Activated CD4-positive, alpha-beta T cell treated with anti-CD3 and anti-CD28 coated beads for 36 hours (primary cell): ENCODE measurements around the gene ABCB4. TPM values are rescaled to one million over a fixed set of nuclear protein-coding genes. Genes with fewer than 3 reads are reported as not detected.
A peak's percentile ranks its signal among the peaks of the same experiment; 100 is the strongest.

ENCODE experiments used
- ATAC-seq: fragments of 200-7000 bp; cut with Tn5 transposase; one replicate; pipeline ENCODE4 v1.10.0; 2021; ENCODE audit warnings: mild to moderate bottlenecking, moderate library complexity
- CTCF ChIA-PET: fragments of 350-600 bp; sonication (Branson Sonifier 250); formaldehyde crosslinking; loops from one replicate; lab custom pipeline; 2021; ENCODE audit warnings: antibody characterized with exemption; lab: Charles Lee
- POLR2A ChIA-PET: fragments of 350-600 bp; sonication (Branson Sonifier 250); formaldehyde crosslinking; loops from one replicate; lab custom pipeline; 2021; ENCODE audit warnings: antibody characterized with exemption, inconsistent platforms; lab: Charles Lee
- DNase-seq: peaks from one replicate; pipeline ENCODE4 v3.0.0-alpha.2; 2020
- H3K27ac Mint-ChIP-seq: one replicate; pipeline ENCODE4 v1.8.0; 2021; ENCODE audit warnings: mixed read lengths
- H3K27me3 Mint-ChIP-seq: one replicate; pipeline ENCODE4 v1.8.0; 2021; ENCODE audit warnings: mixed read lengths
- H3K36me3 Mint-ChIP-seq: one replicate; pipeline ENCODE4 v1.8.0; 2021; ENCODE audit warnings: low read depth, mixed read lengths
- H3K4me1 Mint-ChIP-seq: one replicate; pipeline ENCODE4 v1.8.0; 2021; ENCODE audit warnings: mixed read lengths
- H3K4me3 Mint-ChIP-seq: one replicate; pipeline ENCODE4 v1.8.0; 2021; ENCODE audit warnings: mild to moderate bottlenecking, moderate library complexity, mixed read lengths
- H3K9me3 Mint-ChIP-seq: one replicate; pipeline ENCODE4 v1.8.0; 2021; ENCODE audit warnings: low read depth, mixed read lengths
- intact Hi-C, 2 experiments: fragments of 100-400 bp; cut with DNase I in 1 of 2; cut with micrococcal nuclease in 1 of 2; formaldehyde crosslinking; loops; one replicate each; pipeline versions ENCODE4 v1.14.2 to v1.15.1; 2022 to 2024; cut with DNase I, micrococcal nuclease
- total RNA-seq, 2 experiments: library from RNA; stranded (reverse); gene quantifications; one replicate each; pipeline ENCODE4 v1.2.3, GENCODE V29; 2021

Gene ABCB4
- under 1 TPM in 1 of 2 experiments, not detected in 1; 0.39 TPM for total RNA-seq

- Mint-ChIP-seq H3K27ac (no peak within 1 kb of the TSS), H3K9me3 (no peaks in the 10 kb centered on the region), H3K27me3 (peaks cover 35% of the 10 kb centered on the region), H3K36me3 (no peaks in the 10 kb centered on the region), H3K4me1 (peaks cover 8% of the 10 kb centered on the region), H3K4me3 (peak within 1 kb of the TSS; percentile 29)
- peak; percentile 16 for DNase-seq
- intact Hi-C loops, result no loop called here
- POLR2A ChIA-PET, result no interaction called here
- CTCF ChIA-PET, result no interaction called here
- ATAC-seq, result peak; percentile 23
These were observed at the start of gene ABCB4 for GRCh38 chr7:87475359-87476178. Gene ABCB4 (minus strand): TSS chr7:87475680. CDS start chr7:87475465, 215 bp downstream.

GRCh38 chr7:87518735-87519134, 43.3 kb upstream of the ABCB4 start:
- Mint-ChIP-seq H3K27ac (no peak overlapping the region), H3K36me3 (peaks cover 7% of the 10 kb centered on the region), H3K27me3 (no peaks in the 10 kb centered on the region), H3K9me3 (no peaks in the 10 kb centered on the region), H3K4me1 (no peaks in the 10 kb centered on the region), H3K4me3 (no peak overlapping the region)
- intact Hi-C loops, result no loop called here
- DNase-seq, result no peak
- POLR2A ChIA-PET, result no interaction called here
- CTCF ChIA-PET, result interaction anchor here (0.6 kb wide), 1 partner anchor 38 kb away, joined by 3 read pairs; no protein-coding TSS in a partner anchor
- ATAC-seq, result no peak

GRCh38 chr7:87517891-87518290, 42.4 kb upstream of the ABCB4 start:
- DNase-seq, result no peak
- no peaks in the 10 kb centered on the region for H3K9me3 Mint-ChIP-seq
- intact Hi-C loops, result no loop called here
- no peak overlapping the region for H3K4me3 Mint-ChIP-seq
- ChIA-PET POLR2A (no interaction called here), CTCF (no interaction called here)
- H3K4me1 Mint-ChIP-seq, result no peaks in the 10 kb centered on the region
- peaks cover 7% of the 10 kb centered on the region for H3K36me3 Mint-ChIP-seq
- no peaks in the 10 kb centered on the region for H3K27me3 Mint-ChIP-seq
- no peak overlapping the region for H3K27ac Mint-ChIP-seq
- no peak for ATAC-seq

- no peak for ATAC-seq
- intact Hi-C loops, result no loop called here
- CTCF ChIA-PET, result no interaction called here
- DNase-seq, result no peak
- POLR2A ChIA-PET, result no interaction called here
- Mint-ChIP-seq H3K27me3 (no peaks in the 10 kb centered on the region), H3K9me3 (no peaks in the 10 kb centered on the region), H3K4me1 (no peaks in the 10 kb centered on the region), H3K27ac (no peak overlapping the region), H3K36me3 (peaks cover 7% of the 10 kb centered on the region), H3K4me3 (no peak overlapping the region)
These were observed 41.8 kb upstream of the ABCB4 start for GRCh38 chr7:87517136-87517815.

- peaks cover 2% of the 10 kb centered on the region for H3K4me1 Mint-ChIP-seq
- H3K9me3 Mint-ChIP-seq, result no peaks in the 10 kb centered on the region
- peaks cover 7% of the 10 kb centered on the region for H3K36me3 Mint-ChIP-seq
- CTCF ChIA-PET, result no interaction called here
- DNase-seq, result no peak
- H3K4me3 Mint-ChIP-seq, result no peak overlapping the region
- H3K27me3 Mint-ChIP-seq, result no peaks in the 10 kb centered on the region
- ATAC-seq, result no peak
- POLR2A ChIA-PET, result no interaction called here
- H3K27ac Mint-ChIP-seq, result no peak overlapping the region
- intact Hi-C loops, result no loop called here
These were observed 38.4 kb upstream of the ABCB4 start for GRCh38 chr7:87513735-87514335.

GRCh38 chr7:87512906-87513305, 37.4 kb upstream of the ABCB4 start:
- ATAC-seq, result no peak
- Mint-ChIP-seq H3K36me3 (peaks cover 11% of the 10 kb centered on the region), H3K9me3 (no peaks in the 10 kb centered on the region), H3K4me1 (peaks cover 2% of the 10 kb centered on the region), H3K4me3 (no peak overlapping the region), H3K27ac (no peak overlapping the region), H3K27me3 (no peaks in the 10 kb centered on the region)
- CTCF ChIA-PET, result interaction anchor here (0.7 kb wide), 1 partner anchor 299 kb away, joined by 4 read pairs; no protein-coding TSS in a partner anchor
- POLR2A ChIA-PET, result no interaction called here
- DNase-seq, result no peak
- intact Hi-C loops, result no loop called here

- peaks cover 2% of the 10 kb centered on the region for H3K4me1 Mint-ChIP-seq
- ChIA-PET POLR2A (no interaction called here), CTCF (no interaction called here)
- H3K4me3 Mint-ChIP-seq, result no peak overlapping the region
- no peaks in the 10 kb centered on the region for H3K27me3 Mint-ChIP-seq
- intact Hi-C loops, result no loop called here
- DNase-seq (no peak), ATAC-seq (no peak)
- H3K36me3 Mint-ChIP-seq, result peaks cover 11% of the 10 kb centered on the region
- no peaks in the 10 kb centered on the region for H3K9me3 Mint-ChIP-seq
- H3K27ac Mint-ChIP-seq, result no peak overlapping the region
These were observed 36.0 kb upstream of the ABCB4 start for GRCh38 chr7:87511510-87511909.

- intact Hi-C loops, result no loop called here
- H3K4me3 Mint-ChIP-seq, result no peak overlapping the region
- ATAC-seq (peak; percentile 6), DNase-seq (no peak)
- H3K27me3 Mint-ChIP-seq, result no peaks in the 10 kb centered on the region
- CTCF ChIA-PET, result interaction anchor here (0.6 kb wide), 1 partner anchor 98 kb away, joined by 3 read pairs; no protein-coding TSS in a partner anchor
- POLR2A ChIA-PET, result no interaction called here
- no peak overlapping the region for H3K27ac Mint-ChIP-seq
- peaks cover 11% of the 10 kb centered on the region for H3K36me3 Mint-ChIP-seq
- no peaks in the 10 kb centered on the region for H3K9me3 Mint-ChIP-seq
- H3K4me1 Mint-ChIP-seq, result peaks cover 2% of the 10 kb centered on the region
These were observed 35.0 kb upstream of the ABCB4 start for GRCh38 chr7:87510411-87510875.

GRCh38 chr7:87507446-87507845, 32.0 kb upstream of the ABCB4 start:
- peaks cover 2% of the 10 kb centered on the region for H3K4me1 Mint-ChIP-seq
- peaks cover 4% of the 10 kb centered on the region for H3K36me3 Mint-ChIP-seq
- no peaks in the 10 kb centered on the region for H3K27me3 Mint-ChIP-seq
- DNase-seq (no peak), ATAC-seq (no peak)
- ChIA-PET CTCF (no interaction called here), POLR2A (no interaction called here)
- H3K4me3 Mint-ChIP-seq, result no peak overlapping the region
- no peak overlapping the region for H3K27ac Mint-ChIP-seq
- intact Hi-C loops, result loop anchor here (2.0 to 10.0 kb wide), 3 partner anchors 115 to 657 kb away; no protein-coding TSS in a partner anchor
- no peaks in the 10 kb centered on the region for H3K9me3 Mint-ChIP-seq

GRCh38 chr7:87506246-87507180, 31.0 kb upstream of the ABCB4 start:
- DNase-seq (no peak), ATAC-seq (no peak)
- no peaks in the 10 kb centered on the region for H3K4me1 Mint-ChIP-seq
- no peak overlapping the region for H3K4me3 Mint-ChIP-seq
- H3K36me3 Mint-ChIP-seq, result peaks cover 4% of the 10 kb centered on the region
- ChIA-PET CTCF (interaction anchor here (0.6 to 1.9 kb wide), 12 partner anchors 9 to 663 kb away, joined by 3 to 14 read pairs (median 3); partner anchors contain the start of gene ABCB1), POLR2A (no interaction called here)
- H3K27ac Mint-ChIP-seq, result no peak overlapping the region
- intact Hi-C loops, result loop anchor here (1.0 to 10.0 kb wide), 5 partner anchors 116 to 658 kb away; no protein-coding TSS in a partner anchor
- H3K27me3 Mint-ChIP-seq, result no peaks in the 10 kb centered on the region
- no peaks in the 10 kb centered on the region for H3K9me3 Mint-ChIP-seq
